ENCODE measurements around the gene PLTP. TPM values are rescaled to one million over a fixed set of nuclear protein-coding genes. Genes with fewer than 3 reads are reported as not detected.

Gene PLTP
- total and polyA plus RNA-seq, 2 of the 13 experiments (the other 11 are each of a cell fraction or from before 2014, with no cell fraction given), result 16.9 to 28.6 TPM

- TF ChIP-seq SATB2 (CRISPR knock-in tag; IDR thresholded peaks at IDR 0.05) (no peak; the same call in 1 of the 2 replicates), EED (CRISPR knock-in tag; IDR thresholded peaks at IDR 0.05) (0 out of 2 replicates have a peak, but pooled peaks have one; percentile 18), LCORL (IDR thresholded peaks at IDR 0.05) (no peak), LCORL (CRISPR knock-in tag; IDR thresholded peaks at IDR 0.05) (peak; percentile 79; the same call in 1 of the 2 replicates), ZNF512 (CRISPR knock-in tag; IDR thresholded peaks at IDR 0.05) (no peak), TP53 (CRISPR knock-in tag; conservative IDR thresholded peaks at IDR 0.05) (no peak; the same call in 1 of the 2 replicates), HMGA1 (CRISPR knock-in tag; conservative IDR thresholded peaks at IDR 0.05) (no peak), ZNF280D (CRISPR knock-in tag; IDR thresholded peaks at IDR 0.05) (no peak; the same call in 1 of the 2 replicates), ZNF260 (CRISPR knock-in tag; IDR thresholded peaks at IDR 0.05; ENCODE audit: borderline replicate concordance, low read depth) (no peak), ZNF713 (CRISPR knock-in tag; IDR thresholded peaks at IDR 0.05) (0 out of 2 replicates have a peak, but pooled peaks have one; percentile 72), ZNF318 (CRISPR knock-in tag; IDR thresholded peaks at IDR 0.05) (0 out of 2 replicates have a peak, but pooled peaks have one; percentile 94), MEF2D (CRISPR knock-in tag; IDR thresholded peaks at IDR 0.05) (peak; percentile 70), GLI4 (CRISPR knock-in tag; IDR thresholded peaks at IDR 0.05; ENCODE audit: borderline replicate concordance) (no peak), HNF4G (IDR thresholded peaks at IDR 0.05; ENCODE audit: borderline replicate concordance, low read depth, low read length) (no peak), HNF4G (CRISPR knock-in tag; IDR thresholded peaks at IDR 0.05; ENCODE audit: borderline replicate concordance, low read depth) (no peak; the same call in 1 of the 2 replicates)
These were observed 21.5 kb upstream of the PLTP start (continued) for GRCh38 chr20:45933266-45934045.

Measured in HepG2 (cell line).